ENCODE measurements around the gene ARHGAP28. TPM values are rescaled to one million over a fixed set of nuclear protein-coding genes. Genes with fewer than 3 reads are reported as not detected.

The ARHGAP28 gene
- total and polyA plus RNA-seq, 2 of the 13 experiments (the other 11 are each of a cell fraction or from before 2014, with no cell fraction given): not detected

DNA sequence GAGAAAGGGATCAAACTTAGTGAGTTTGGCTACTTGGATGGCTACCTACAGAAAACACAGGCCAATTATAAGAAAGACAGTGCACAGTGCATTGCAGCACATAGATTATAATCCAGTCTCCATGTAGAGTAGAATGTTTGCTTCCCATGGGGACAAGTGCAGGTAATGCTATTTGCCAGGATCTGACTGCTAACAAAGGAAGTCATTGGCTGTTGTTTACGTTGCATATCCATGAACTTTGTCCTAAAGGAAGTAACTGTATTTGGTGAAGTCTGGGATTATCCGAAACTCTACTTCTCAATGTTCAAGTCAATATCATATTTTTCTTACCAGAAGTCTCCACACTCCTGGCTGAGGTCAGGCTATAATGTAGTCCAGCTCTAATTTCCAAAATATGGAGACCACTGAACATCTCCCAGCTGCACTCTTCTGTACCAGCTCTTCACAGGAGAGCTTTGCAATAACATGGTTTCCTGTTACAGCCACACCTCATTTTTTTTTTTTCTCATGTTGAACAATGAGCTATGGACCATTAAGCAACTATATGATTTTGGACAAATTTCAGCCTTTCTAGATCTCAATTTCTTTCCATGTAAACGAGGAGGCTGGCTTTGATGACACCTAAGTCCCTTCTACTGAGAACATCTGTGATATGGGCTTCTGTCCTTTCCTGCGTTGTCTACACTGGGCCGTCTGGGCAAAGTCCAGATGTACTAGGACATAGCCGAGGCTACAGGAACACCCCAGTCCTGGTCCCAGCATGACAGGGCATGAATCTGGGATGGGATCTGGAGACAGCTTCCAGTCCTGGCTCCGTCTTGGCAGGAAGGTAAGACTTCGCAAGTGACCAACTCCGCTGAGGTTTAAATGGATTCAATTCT lies 233.3 kb downstream of the ARHGAP28 start (continued):
- TF ChIP-seq, protein P1, sequence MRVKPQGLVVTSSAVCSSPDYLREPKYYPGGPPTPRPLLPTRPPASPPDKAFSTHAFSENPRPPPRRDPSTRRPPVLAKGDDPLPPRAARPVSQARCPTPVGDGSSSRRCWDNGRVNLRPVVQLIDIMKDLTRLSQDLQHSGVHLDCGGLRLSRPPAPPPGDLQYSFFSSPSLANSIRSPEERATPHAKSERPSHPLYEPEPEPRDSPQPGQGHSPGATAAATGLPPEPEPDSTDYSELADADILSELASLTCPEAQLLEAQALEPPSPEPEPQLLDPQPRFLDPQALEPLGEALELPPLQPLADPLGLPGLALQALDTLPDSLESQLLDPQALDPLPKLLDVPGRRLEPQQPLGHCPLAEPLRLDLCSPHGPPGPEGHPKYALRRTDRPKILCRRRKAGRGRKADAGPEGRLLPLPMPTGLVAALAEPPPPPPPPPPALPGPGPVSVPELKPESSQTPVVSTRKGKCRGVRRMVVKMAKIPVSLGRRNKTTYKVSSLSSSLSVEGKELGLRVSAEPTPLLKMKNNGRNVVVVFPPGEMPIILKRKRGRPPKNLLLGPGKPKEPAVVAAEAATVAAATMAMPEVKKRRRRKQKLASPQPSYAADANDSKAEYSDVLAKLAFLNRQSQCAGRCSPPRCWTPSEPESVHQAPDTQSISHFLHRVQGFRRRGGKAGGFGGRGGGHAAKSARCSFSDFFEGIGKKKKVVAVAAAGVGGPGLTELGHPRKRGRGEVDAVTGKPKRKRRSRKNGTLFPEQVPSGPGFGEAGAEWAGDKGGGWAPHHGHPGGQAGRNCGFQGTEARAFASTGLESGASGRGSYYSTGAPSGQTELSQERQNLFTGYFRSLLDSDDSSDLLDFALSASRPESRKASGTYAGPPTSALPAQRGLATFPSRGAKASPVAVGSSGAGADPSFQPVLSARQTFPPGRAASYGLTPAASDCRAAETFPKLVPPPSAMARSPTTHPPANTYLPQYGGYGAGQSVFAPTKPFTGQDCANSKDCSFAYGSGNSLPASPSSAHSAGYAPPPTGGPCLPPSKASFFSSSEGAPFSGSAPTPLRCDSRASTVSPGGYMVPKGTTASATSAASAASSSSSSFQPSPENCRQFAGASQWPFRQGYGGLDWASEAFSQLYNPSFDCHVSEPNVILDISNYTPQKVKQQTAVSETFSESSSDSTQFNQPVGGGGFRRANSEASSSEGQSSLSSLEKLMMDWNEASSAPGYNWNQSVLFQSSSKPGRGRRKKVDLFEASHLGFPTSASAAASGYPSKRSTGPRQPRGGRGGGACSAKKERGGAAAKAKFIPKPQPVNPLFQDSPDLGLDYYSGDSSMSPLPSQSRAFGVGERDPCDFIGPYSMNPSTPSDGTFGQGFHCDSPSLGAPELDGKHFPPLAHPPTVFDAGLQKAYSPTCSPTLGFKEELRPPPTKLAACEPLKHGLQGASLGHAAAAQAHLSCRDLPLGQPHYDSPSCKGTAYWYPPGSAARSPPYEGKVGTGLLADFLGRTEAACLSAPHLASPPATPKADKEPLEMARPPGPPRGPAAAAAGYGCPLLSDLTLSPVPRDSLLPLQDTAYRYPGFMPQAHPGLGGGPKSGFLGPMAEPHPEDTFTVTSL (CRISPR knock-in tag; IDR thresholded peaks at IDR 0.05; ENCODE audit: borderline replicate concordance): peak; percentile 74; the same call in 1 of the 2 replicates
- peak; percentile 71; the same call in 1 of the 2 replicates for TF ChIP-seq ELF3 (CRISPR knock-in tag; IDR thresholded peaks at IDR 0.05)
- no peak for TF ChIP-seq RBFOX2 (IDR thresholded peaks at IDR 0.05; ENCODE audit: low read depth, low read length)
- TF ChIP-seq HOXA3 (CRISPR knock-in tag; IDR thresholded peaks at IDR 0.05): no peak
- TF ChIP-seq ZNF777 (CRISPR knock-in tag; IDR thresholded peaks at IDR 0.05): no peak
- TF ChIP-seq FIP1L1 (IDR thresholded peaks at IDR 0.05; ENCODE audit: borderline replicate concordance, insufficient read depth, low read depth, low read length): no peak
- no peak for TF ChIP-seq MEIS1 (CRISPR knock-in tag; IDR thresholded peaks at IDR 0.05; ENCODE audit: borderline replicate concordance)
- no peak for TF ChIP-seq MTF1 (CRISPR knock-in tag; IDR thresholded peaks at IDR 0.05)
- peak; percentile 22 for TF ChIP-seq SALL1 (CRISPR knock-in tag; IDR thresholded peaks at IDR 0.05)
- TF ChIP-seq, protein P2, sequence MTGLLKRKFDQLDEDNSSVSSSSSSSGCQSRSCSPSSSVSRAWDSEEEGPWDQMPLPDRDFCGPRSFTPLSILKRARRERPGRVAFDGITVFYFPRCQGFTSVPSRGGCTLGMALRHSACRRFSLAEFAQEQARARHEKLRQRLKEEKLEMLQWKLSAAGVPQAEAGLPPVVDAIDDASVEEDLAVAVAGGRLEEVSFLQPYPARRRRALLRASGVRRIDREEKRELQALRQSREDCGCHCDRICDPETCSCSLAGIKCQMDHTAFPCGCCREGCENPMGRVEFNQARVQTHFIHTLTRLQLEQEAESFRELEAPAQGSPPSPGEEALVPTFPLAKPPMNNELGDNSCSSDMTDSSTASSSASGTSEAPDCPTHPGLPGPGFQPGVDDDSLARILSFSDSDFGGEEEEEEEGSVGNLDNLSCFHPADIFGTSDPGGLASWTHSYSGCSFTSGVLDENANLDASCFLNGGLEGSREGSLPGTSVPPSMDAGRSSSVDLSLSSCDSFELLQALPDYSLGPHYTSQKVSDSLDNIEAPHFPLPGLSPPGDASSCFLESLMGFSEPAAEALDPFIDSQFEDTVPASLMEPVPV (CRISPR knock-in tag; IDR thresholded peaks at IDR 0.05): no peak
- TF ChIP-seq HES4 (CRISPR knock-in tag; IDR thresholded peaks at IDR 0.05; ENCODE audit: borderline replicate concordance): no peak
- no peak for TF ChIP-seq TBL1XR1 (IDR thresholded peaks at IDR 0.05; ENCODE audit: borderline replicate concordance, low read length, partially characterized antibody)
- no peak for TF ChIP-seq HHEX (CRISPR knock-in tag; IDR thresholded peaks at IDR 0.05)
- TF ChIP-seq FOXO1 (CRISPR knock-in tag; IDR thresholded peaks at IDR 0.05): peak; percentile 69; the same call in 1 of the 2 replicates
- TF ChIP-seq RFXANK (CRISPR knock-in tag; IDR thresholded peaks at IDR 0.05): no peak
- TF ChIP-seq RAD51 (IDR thresholded peaks at IDR 0.05; ENCODE audit: borderline replicate concordance): no peak
- TF ChIP-seq CBFB (CRISPR knock-in tag; IDR thresholded peaks at IDR 0.05): no peak
- no peak for TF ChIP-seq BRCA1 (CRISPR knock-in tag; IDR thresholded peaks at IDR 0.05)
- no peak for TF ChIP-seq ARID2 (CRISPR knock-in tag; IDR thresholded peaks at IDR 0.05; ENCODE audit: borderline replicate concordance)
- TF ChIP-seq HNF4A (CRISPR knock-in tag; IDR thresholded peaks at IDR 0.05): peak; percentile 69
- peak; percentile 46 for TF ChIP-seq GABPB1 (CRISPR knock-in tag; IDR thresholded peaks at IDR 0.05)
- TF ChIP-seq, protein P3, sequence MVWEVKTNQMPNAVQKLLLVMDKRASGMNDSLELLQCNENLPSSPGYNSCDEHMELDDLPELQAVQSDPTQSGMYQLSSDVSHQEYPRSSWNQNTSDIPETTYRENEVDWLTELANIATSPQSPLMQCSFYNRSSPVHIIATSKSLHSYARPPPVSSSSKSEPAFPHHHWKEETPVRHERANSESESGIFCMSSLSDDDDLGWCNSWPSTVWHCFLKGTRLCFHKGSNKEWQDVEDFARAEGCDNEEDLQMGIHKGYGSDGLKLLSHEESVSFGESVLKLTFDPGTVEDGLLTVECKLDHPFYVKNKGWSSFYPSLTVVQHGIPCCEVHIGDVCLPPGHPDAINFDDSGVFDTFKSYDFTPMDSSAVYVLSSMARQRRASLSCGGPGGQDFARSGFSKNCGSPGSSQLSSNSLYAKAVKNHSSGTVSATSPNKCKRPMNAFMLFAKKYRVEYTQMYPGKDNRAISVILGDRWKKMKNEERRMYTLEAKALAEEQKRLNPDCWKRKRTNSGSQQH (CRISPR knock-in tag; IDR thresholded peaks at IDR 0.05; ENCODE audit: low read depth): no peak

All from HepG2 (cell line).